ENCODE data around the gene LGI4.

GRCh38 chr19:35076657-35077056 is 58.2 kb downstream of the LGI4 start:
- TF ChIP-seq POLR2AphosphoS5 (IDR thresholded peaks at IDR 0.05; ENCODE audit: low read depth) (no peak), CTCF (IDR thresholded peaks at IDR 0.05; ENCODE audit: insufficient read depth, low read length) (no peak), REST (IDR thresholded peaks at IDR 0.05; ENCODE audit: insufficient replicate concordance, low read depth) (no peak)
